Vagina (tissue), 2 donors: ENCODE measurements around the gene CNOT2. TPM values are rescaled to one million over a fixed set of nuclear protein-coding genes. Genes with fewer than 3 reads are reported as not detected.

Source experiments
- DNase-seq, 2 donors: peaks; one replicate each; pipeline ENCODE4 v3.0.0-alpha.2; 2017; ENCODE audit errors: extremely low spot score in 2 of 2
- H3K27ac ChIP-seq: fragments of 200-600 bp; sonication (generic); one replicate; pipeline ENCODE4 v1.5.1; 2019
- H3K27me3 ChIP-seq: fragments of 200-600 bp; sonication (generic); one replicate; pipeline ENCODE4 v1.5.1; 2019
- H3K36me3 ChIP-seq, 2 donors: fragments of 200-600 bp; sonication (generic); one replicate each; pipeline ENCODE4 v1.5.1; 2017 to 2019
- H3K4me1 ChIP-seq: fragments of 200-600 bp; sonication (generic); one replicate; pipeline ENCODE4 v1.5.1; 2019
- H3K4me3 ChIP-seq, 2 donors: fragments of 200-600 bp; sonication (generic); 1 replicate in 1 of 2; 2 replicates in 1 of 2; pipeline ENCODE4 v1.5.1; 2016 to 2019
- H3K9me3 ChIP-seq: fragments of 200-600 bp; sonication (generic); one replicate; pipeline ENCODE4 v1.5.1; 2019
- POLR2A ChIP-seq, 2 donors: fragments of 450-650 bp; IDR thresholded peaks; one replicate each; pipeline ENCODE4 v1.6.1; 2017; ENCODE audit warnings: antibody characterized with exemption in 2 of 2, mild to moderate bottlenecking in 2 of 2, moderate library complexity in 2 of 2
- POLR2AphosphoS5 ChIP-seq, 2 donors: sonication (generic); formaldehyde crosslinking; IDR thresholded peaks; one replicate each; pipeline ENCODE4 v1.9.0; 2017; ENCODE audit warnings: antibody characterized with exemption in 2 of 2, mild to moderate bottlenecking in 2 of 2, low read depth in 1 of 2; ENCODE audit not compliant: insufficient read depth in 1 of 2
- intact Hi-C: fragments of 100-400 bp; cut with DNase I; formaldehyde crosslinking; loops from one replicate; pipeline ENCODE4 v1.15.1; 2023
- total RNA-seq: library from RNA; depleted of rRNA; stranded (reverse); fragments of >200 nt; gene quantifications from one replicate; pipeline ENCODE4 v1.2.3, GENCODE V29; 2016
- TF ChIP-seq, protein P1 (sequence below), 3 experiments: fragments of 450-650 bp in 2 of 3; fragments of 200-600 bp in 1 of 3; sonication (generic) in 1 of 3; IDR thresholded peaks; one replicate each; pipeline ENCODE4 v1.5.1; 2017 to 2019; ENCODE audit warnings: antibody characterized with exemption in 3 of 3, mild to moderate bottlenecking in 2 of 3, moderate library complexity in 2 of 3

The CNOT2 gene
- total RNA-seq, 1 donor from 2014 or later, result 176 TPM

DNA sequence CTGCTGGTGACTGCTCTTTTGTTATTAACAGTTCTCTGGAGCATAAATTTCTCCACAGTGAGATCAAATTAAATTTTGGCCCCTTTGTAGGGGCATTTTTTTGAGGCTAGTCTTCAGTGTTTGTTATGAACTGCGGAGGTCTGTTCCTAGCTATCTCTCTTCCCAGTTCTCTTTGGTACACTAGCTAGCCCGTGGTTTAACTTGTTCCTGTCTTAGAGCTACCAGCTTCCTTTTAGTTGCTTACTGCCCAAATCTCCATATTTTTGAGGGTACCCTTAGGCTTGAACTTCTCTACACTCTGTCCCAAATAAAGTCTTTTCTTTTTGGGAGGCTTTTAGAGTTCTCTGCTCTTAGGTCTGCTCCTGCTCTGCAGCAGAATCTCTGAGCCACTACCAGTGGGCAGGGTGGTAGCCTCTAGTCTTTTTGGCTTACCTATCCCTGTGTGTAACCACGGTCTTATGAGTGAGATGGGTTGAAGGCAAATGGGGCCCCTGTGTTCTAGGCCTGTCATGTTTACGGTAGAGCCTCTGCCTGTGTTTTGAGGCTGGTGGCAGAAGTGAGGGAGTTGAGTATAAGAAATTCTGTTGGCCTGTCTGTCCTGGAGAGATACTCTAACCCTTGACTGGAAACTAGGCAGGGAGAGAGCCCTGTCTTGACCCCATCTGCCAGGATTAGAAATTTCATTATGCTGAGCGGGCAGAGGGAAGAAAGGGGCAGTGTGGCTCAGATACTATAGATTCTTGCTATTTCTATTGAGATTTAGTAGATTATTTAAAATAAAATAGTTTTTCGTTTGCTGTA, 21.0 kb downstream of the CNOT2 start:
- intact Hi-C loops, result no loop called here
- no peaks in the 10 kb centered on the region for H3K36me3 ChIP-seq
- no peaks in the 10 kb centered on the region for H3K27me3 ChIP-seq
- TF ChIP-seq POLR2AphosphoS5 (IDR thresholded peaks at IDR 0.05; ENCODE audit: insufficient read depth in 1 of 2, low read depth in 1 of 2) (no peak), POLR2A (IDR thresholded peaks at IDR 0.05) (no peak)
- TF ChIP-seq, protein P1, sequence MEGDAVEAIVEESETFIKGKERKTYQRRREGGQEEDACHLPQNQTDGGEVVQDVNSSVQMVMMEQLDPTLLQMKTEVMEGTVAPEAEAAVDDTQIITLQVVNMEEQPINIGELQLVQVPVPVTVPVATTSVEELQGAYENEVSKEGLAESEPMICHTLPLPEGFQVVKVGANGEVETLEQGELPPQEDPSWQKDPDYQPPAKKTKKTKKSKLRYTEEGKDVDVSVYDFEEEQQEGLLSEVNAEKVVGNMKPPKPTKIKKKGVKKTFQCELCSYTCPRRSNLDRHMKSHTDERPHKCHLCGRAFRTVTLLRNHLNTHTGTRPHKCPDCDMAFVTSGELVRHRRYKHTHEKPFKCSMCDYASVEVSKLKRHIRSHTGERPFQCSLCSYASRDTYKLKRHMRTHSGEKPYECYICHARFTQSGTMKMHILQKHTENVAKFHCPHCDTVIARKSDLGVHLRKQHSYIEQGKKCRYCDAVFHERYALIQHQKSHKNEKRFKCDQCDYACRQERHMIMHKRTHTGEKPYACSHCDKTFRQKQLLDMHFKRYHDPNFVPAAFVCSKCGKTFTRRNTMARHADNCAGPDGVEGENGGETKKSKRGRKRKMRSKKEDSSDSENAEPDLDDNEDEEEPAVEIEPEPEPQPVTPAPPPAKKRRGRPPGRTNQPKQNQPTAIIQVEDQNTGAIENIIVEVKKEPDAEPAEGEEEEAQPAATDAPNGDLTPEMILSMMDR (IDR thresholded peaks at IDR 0.05), result no peak
- no peak overlapping the region for H3K27ac ChIP-seq
- DNase-seq, result no peak
- H3K4me1 ChIP-seq, result peaks cover 30% of the 10 kb centered on the region
- no peak overlapping the region for H3K4me3 ChIP-seq
- H3K9me3 ChIP-seq, result no peaks in the 10 kb centered on the region

DNA sequence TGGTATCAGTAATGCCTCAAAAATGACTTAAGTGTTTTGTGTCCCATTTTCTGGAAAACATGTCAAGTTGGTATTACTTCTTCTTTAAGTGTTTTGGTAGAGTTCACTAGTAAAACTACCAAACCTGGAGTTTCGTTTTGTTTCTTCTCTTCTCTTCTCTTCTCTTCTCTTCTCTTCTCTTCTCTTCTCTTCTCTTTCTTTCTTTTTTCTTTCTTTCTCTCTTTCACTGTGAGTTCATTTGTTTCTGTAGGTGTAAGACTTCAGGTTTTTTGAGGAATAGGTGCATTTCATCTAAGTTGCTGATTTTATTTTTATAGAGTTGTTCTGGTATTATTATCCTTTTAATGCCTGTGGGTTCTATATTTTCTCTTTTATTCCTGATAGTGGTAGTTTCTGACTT, 21.9 kb downstream of the CNOT2 start:
- intact Hi-C loops, result no loop called here
- no peak for TF ChIP-seq POLR2AphosphoS5 (IDR thresholded peaks at IDR 0.05; ENCODE audit: insufficient read depth in 1 of 2, low read depth in 1 of 2)
- TF ChIP-seq, protein P1 (IDR thresholded peaks at IDR 0.05), result no peak
- TF ChIP-seq POLR2A (IDR thresholded peaks at IDR 0.05), result no peak
- no peaks in the 10 kb centered on the region for H3K27me3 ChIP-seq
- no peak overlapping the region for H3K27ac ChIP-seq
- peaks cover 35% of the 10 kb centered on the region for H3K4me1 ChIP-seq
- no peaks in the 10 kb centered on the region for H3K36me3 ChIP-seq
- H3K4me3 ChIP-seq, result no peak overlapping the region
- no peak for DNase-seq
- no peaks in the 10 kb centered on the region for H3K9me3 ChIP-seq

GRCh38 chr12:70267550-70267949, 24.3 kb downstream of the CNOT2 start:
- no peaks in the 10 kb centered on the region for H3K36me3 ChIP-seq
- H3K27me3 ChIP-seq, result no peaks in the 10 kb centered on the region
- H3K9me3 ChIP-seq, result no peaks in the 10 kb centered on the region
- intact Hi-C loops, result no loop called here
- H3K4me1 ChIP-seq, result peaks cover 58% of the 10 kb centered on the region
- no peak overlapping the region for H3K4me3 ChIP-seq
- DNase-seq, result no peak
- no peak overlapping the region for H3K27ac ChIP-seq
- TF ChIP-seq, protein P1 (IDR thresholded peaks at IDR 0.05), result no peak
- no peak for TF ChIP-seq POLR2A (IDR thresholded peaks at IDR 0.05)
- no peak for TF ChIP-seq POLR2AphosphoS5 (IDR thresholded peaks at IDR 0.05; ENCODE audit: insufficient read depth in 1 of 2, low read depth in 1 of 2)

DNA sequence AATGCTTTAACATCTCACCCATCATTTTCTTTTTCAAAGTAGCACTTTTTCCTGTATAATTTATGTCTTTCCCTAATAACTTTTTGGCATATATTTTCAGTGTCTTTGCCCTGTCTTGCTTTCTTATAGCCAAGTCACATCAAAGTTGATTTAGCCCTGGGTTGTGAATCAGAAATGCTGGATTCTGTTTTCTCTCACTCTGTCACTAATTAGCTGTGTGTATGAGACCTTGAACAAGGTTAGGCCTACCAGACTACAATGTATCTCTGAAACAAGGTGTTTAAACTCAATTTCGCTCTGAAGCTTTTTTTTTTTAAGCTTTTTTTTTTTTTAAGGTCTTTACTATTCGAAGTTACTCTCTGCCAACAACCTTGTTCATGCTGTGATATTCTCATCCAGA, 25.7 kb downstream of the CNOT2 start:
- Histone ChIP-seq H3K9me3 (no peaks in the 10 kb centered on the region), H3K27ac (no peak overlapping the region), H3K4me3 (no peak overlapping the region), H3K36me3 (no peaks in the 10 kb centered on the region), H3K27me3 (no peaks in the 10 kb centered on the region), H3K4me1 (peaks cover 54% of the 10 kb centered on the region)
- no peak for TF ChIP-seq POLR2AphosphoS5 (IDR thresholded peaks at IDR 0.05; ENCODE audit: insufficient read depth in 1 of 2, low read depth in 1 of 2)
- no peak for TF ChIP-seq POLR2A (IDR thresholded peaks at IDR 0.05)
- TF ChIP-seq, protein P1 (IDR thresholded peaks at IDR 0.05), result no peak
- intact Hi-C loops, result no loop called here
- DNase-seq, result no peak

DNA sequence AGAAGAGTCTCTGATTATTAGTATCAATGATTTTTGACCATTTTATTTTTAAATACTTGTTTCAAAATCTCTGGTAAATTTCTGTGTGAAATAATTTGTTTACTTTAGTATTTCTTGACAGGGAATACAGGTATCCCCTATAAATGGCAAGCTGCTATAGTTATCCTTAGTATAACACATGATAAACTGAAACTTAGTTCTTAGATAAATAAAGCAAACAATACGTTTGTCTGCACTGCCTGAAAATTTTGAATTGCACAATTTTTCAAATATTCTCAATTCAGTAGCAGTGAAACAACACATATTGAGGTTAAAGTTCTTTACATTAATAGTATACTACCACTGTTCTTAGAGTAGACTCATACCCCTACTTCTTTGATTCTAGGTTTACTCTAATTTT, 26.9 kb downstream of the CNOT2 start:
- intact Hi-C loops, result no loop called here
- Histone ChIP-seq H3K36me3 (no peaks in the 10 kb centered on the region), H3K4me1 (peaks cover 56% of the 10 kb centered on the region), H3K27ac (no peak overlapping the region), H3K27me3 (no peaks in the 10 kb centered on the region), H3K4me3 (no peak overlapping the region), H3K9me3 (no peaks in the 10 kb centered on the region)
- no peak for DNase-seq
- no peak for TF ChIP-seq POLR2A (IDR thresholded peaks at IDR 0.05)
- TF ChIP-seq POLR2AphosphoS5 (IDR thresholded peaks at IDR 0.05; ENCODE audit: insufficient read depth in 1 of 2, low read depth in 1 of 2), result no peak
- TF ChIP-seq, protein P1 (IDR thresholded peaks at IDR 0.05), result no peak
